ENCODE measurements around the gene INPP5B.

The INPP5B gene

GRCh38 chr1:37865348-37866120, 81.3 kb downstream of the INPP5B start:
- no peak for DNase-seq

GRCh38 chr1:37862330-37862729, 84.5 kb downstream of the INPP5B start:
- no peak for DNase-seq

GRCh38 chr1:37861151-37861550, 85.7 kb downstream of the INPP5B start:
- no peak for DNase-seq

GRCh38 chr1:37860346-37860666, 86.5 kb downstream of the INPP5B start:
- no peak for DNase-seq

GRCh38 chr1:37859507-37860345, 87.1 kb downstream of the INPP5B start, which contains the start of gene MTF1:
TSS of gene MTF1 (minus strand) at chr1:37859592. CDS start at chr1:37857658, 1,934 bp downstream.
- DNase-seq, result peak; percentile 97

- DNase-seq, result no peak
Observed at GRCh38 chr1:37858931-37859506, 87.8 kb downstream of the INPP5B start.

- no peak for DNase-seq
Observed at GRCh38 chr1:37854406-37854805, 92.4 kb downstream of the INPP5B start.

GRCh38 chr1:37853157-37853556, 93.7 kb downstream of the INPP5B start:
- DNase-seq, result no peak

- no peak for DNase-seq
Observed at GRCh38 chr1:37851782-37852210, 95.1 kb downstream of the INPP5B start.

GRCh38 chr1:37851262-37851661, 95.6 kb downstream of the INPP5B start:
- no peak for DNase-seq

GRCh38 chr1:37850352-37850955, 96.4 kb downstream of the INPP5B start:
- no peak for DNase-seq

GRCh38 chr1:37849480-37849879, 97.4 kb downstream of the INPP5B start:
- no peak for DNase-seq

GRCh38 chr1:37846647-37847339, 100.1 kb downstream of the INPP5B start:
- DNase-seq, result no peak

GRCh38 chr1:37845786-37846185, 101.1 kb downstream of the INPP5B start:
- DNase-seq, result no peak

- DNase-seq, result no peak
Observed at GRCh38 chr1:37845049-37845646, 101.7 kb downstream of the INPP5B start.

- DNase-seq, result no peak
Observed at GRCh38 chr1:37844536-37844935, 102.3 kb downstream of the INPP5B start.

- DNase-seq, result no peak
Observed at GRCh38 chr1:37841652-37842051, 105.2 kb downstream of the INPP5B start.

GRCh38 chr1:37840711-37841110, 106.1 kb downstream of the INPP5B start:
- DNase-seq, result no peak

- no peak for DNase-seq
Observed at GRCh38 chr1:37839676-37840075, 107.2 kb downstream of the INPP5B start.

- DNase-seq, result no peak
Observed at GRCh38 chr1:37836788-37837187, 110.1 kb downstream of the INPP5B start.

GRCh38 chr1:37831809-37832208, 115.0 kb downstream of the INPP5B start:
- no peak for DNase-seq

GRCh38 chr1:37831109-37831508, 115.7 kb downstream of the INPP5B start:
- no peak for DNase-seq

All from NCI-H1436 (cell line).